ENCODE data around the gene EPHB3. TPM values are rescaled to one million over a fixed set of nuclear protein-coding genes. Genes with fewer than 3 reads are reported as not detected.

The EPHB3 gene
- total RNA-seq, 2 experiments from 2014 or later: 0.11 to 0.13 TPM

DNA sequence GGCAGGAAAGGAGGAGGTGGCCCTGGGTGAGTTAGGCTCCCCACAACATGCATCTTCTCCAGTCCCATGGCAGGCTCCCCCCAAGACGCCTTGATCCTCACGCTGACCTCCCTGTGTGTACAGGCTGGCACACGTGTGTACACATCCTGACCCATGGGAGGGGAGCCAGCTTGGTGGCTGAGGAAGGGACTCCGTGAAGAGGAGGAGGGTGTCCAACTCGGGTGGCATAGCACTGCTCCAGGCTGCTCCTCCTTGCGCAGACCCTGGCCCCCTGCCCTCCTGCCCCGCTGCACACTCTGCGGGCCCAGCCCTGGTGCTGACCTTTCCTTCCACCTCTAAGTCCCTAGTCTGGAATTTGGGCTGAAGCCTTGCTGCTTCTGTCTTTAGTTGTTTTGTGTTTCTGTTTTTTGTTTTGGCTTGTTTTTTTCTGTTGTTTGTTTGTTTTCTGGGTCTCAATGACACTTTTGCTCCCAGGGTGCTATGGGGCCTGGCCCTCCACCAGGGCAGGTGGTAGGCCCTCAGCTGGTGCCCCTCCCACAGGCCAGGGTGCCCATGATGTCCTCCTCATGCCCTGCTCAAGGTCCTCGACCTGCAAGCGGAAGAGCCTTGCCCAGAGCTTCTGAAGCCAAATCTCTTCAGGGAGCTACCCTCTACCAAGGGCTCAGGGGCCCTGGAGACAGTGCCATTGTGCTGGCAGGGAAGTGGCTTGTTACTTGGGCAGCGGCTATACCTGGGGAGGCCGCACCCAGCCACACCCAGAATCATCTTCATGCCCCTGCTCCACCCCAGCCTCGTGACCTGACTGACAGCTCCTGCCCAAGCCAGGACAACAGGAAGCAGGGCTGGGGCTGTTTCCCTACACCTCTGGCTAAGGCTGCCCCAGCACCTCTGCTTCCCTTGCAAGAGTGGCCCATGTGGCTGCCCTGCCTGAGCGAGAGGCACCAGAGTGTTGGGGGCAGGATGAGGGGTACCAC, 5.1 kb downstream of the EPHB3 start:
- ATAC-seq (no peak), DNase-seq (no peak)
- no peaks in the 10 kb centered on the region for H3K9me3 Mint-ChIP-seq (ENCODE audit: insufficient read depth)
- peaks cover 61% of the 10 kb centered on the region for H3K27me3 Mint-ChIP-seq (ENCODE audit: low read depth)
- peaks cover 3% of the 10 kb centered on the region for H3K4me1 Mint-ChIP-seq (ENCODE audit: low read depth)
- POLR2A ChIA-PET: no interaction called here
- CTCF ChIA-PET: no interaction called here
- no peak overlapping the region for H3K27ac Mint-ChIP-seq
- H3K36me3 Mint-ChIP-seq (ENCODE audit: low read depth): no peaks in the 10 kb centered on the region
- H3K4me3 Mint-ChIP-seq: no peak overlapping the region

DNA sequence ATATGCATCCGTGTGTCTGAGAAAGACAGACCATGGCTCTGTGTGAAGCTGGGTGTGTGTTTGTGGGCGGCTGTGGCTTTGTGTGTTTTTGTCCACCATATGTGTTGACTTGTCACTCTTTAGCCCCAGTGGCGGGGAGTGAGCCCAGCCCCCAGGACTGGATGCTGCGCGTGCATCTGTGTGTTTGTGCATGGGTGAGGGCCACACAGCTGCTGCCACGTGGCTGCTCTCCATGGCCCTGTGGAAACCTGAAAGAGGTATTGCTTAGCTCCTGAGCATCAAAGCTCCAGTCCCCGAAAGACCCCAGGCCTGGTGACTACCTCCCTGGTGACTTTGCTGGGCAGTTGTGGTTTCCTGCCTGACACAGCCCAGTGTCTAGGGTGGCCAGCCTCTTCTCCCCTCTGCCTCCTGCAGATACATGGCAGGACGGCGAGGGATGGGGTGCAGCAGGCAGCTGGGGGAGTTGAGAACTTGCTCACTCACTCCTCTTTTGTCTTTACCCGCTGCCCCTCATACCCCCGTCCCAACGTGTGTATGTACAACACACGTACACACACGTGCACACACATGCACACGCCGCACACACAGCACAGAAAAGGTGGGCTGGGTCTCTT, 6.5 kb downstream of the EPHB3 start:
- Mint-ChIP-seq H3K27me3 (ENCODE audit: low read depth) (peaks cover 60% of the 10 kb centered on the region), H3K4me1 (ENCODE audit: low read depth) (peaks cover 3% of the 10 kb centered on the region), H3K27ac (no peak overlapping the region), H3K36me3 (ENCODE audit: low read depth) (no peaks in the 10 kb centered on the region), H3K9me3 (ENCODE audit: insufficient read depth) (no peaks in the 10 kb centered on the region), H3K4me3 (no peak overlapping the region)
- no peak for DNase-seq
- POLR2A ChIA-PET: no interaction called here
- no peak for ATAC-seq
- CTCF ChIA-PET: no interaction called here

DNA sequence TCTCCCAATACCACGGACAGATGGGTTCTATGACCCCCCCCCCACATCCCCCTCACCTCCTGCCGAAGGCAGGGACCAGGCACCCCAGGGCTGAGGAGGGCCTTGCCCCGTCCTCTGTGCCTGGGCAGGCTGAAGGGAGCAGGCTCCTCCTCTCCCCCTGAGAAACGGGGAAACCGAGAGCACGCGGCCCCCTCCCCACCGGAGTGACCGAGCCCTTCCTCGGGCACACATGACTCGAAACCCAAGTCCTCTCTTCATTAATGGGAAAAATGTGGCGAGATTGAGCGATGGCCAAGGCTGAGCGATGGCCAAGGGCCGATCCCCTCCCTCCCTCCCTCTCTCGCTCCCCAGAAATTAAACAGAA, 7.0 kb downstream of the EPHB3 start:
- no peak for ATAC-seq
- H3K36me3 Mint-ChIP-seq (ENCODE audit: low read depth): no peaks in the 10 kb centered on the region
- no peak for DNase-seq
- peaks cover 3% of the 10 kb centered on the region for H3K4me1 Mint-ChIP-seq (ENCODE audit: low read depth)
- peaks cover 55% of the 10 kb centered on the region for H3K27me3 Mint-ChIP-seq (ENCODE audit: low read depth)
- no peak overlapping the region for H3K27ac Mint-ChIP-seq
- H3K9me3 Mint-ChIP-seq (ENCODE audit: insufficient read depth): no peaks in the 10 kb centered on the region
- ChIA-PET CTCF (no interaction called here), POLR2A (no interaction called here)
- H3K4me3 Mint-ChIP-seq: no peak overlapping the region

GRCh38 chr3:184568924-184569829, 7.6 kb downstream of the EPHB3 start:
- Mint-ChIP-seq H3K4me1 (ENCODE audit: low read depth) (peaks cover 3% of the 10 kb centered on the region), H3K36me3 (ENCODE audit: low read depth) (no peaks in the 10 kb centered on the region), H3K27ac (no peak overlapping the region), H3K27me3 (ENCODE audit: low read depth) (peaks cover 51% of the 10 kb centered on the region), H3K4me3 (no peak overlapping the region), H3K9me3 (ENCODE audit: insufficient read depth) (no peaks in the 10 kb centered on the region)
- peak; percentile 23 for ATAC-seq
- ChIA-PET POLR2A (no interaction called here), CTCF (interaction anchor here (1.4 kb wide), 1 partner anchor 8 kb away, joined by 10 read pairs; the partner anchor contains the start of gene EPHB3)
- DNase-seq: no peak

DNA sequence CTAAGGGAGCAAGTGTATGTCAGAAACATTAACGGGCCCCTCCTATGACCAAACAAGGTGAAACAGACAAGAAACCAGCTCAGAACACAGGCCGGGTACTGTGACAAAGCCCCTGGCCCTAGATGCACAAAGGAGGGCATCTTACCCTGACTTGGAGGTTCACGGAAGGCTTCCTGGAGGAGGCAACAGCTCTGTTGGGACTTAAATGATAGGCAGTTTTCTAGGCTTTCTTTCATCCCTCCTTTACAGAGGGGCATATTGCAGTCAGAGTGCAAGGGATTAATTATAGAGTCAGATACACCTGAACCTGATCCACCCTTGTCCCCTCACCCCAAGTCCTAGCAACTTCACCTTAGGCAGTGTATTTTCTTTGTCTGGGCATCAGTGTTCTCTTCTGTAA, 8.4 kb downstream of the EPHB3 start:
- Mint-ChIP-seq H3K27me3 (ENCODE audit: low read depth) (peaks cover 44% of the 10 kb centered on the region), H3K4me3 (no peak overlapping the region), H3K27ac (no peak overlapping the region), H3K4me1 (ENCODE audit: low read depth) (peaks cover 3% of the 10 kb centered on the region), H3K36me3 (ENCODE audit: low read depth) (no peaks in the 10 kb centered on the region), H3K9me3 (ENCODE audit: insufficient read depth) (no peaks in the 10 kb centered on the region)
- DNase-seq (no peak), ATAC-seq (no peak)
- POLR2A ChIA-PET: no interaction called here
- CTCF ChIA-PET: interaction anchor here (0.6 to 1.4 kb wide), 2 partner anchors 9 to 174 kb away, joined by 3 to 10 read pairs; partner anchors contain the start of gene EPHB3

- no peak for DNase-seq
- H3K4me3 Mint-ChIP-seq: no peak overlapping the region
- H3K4me1 Mint-ChIP-seq (ENCODE audit: low read depth): peaks cover 3% of the 10 kb centered on the region
- no peak overlapping the region for H3K27ac Mint-ChIP-seq
- no peaks in the 10 kb centered on the region for H3K9me3 Mint-ChIP-seq (ENCODE audit: insufficient read depth)
- CTCF ChIA-PET: interaction anchor here (0.6 to 1.4 kb wide), 2 partner anchors 9 to 173 kb away, joined by 3 to 10 read pairs; partner anchors contain the start of gene EPHB3
- ATAC-seq: no peak
- POLR2A ChIA-PET: no interaction called here
- peaks cover 41% of the 10 kb centered on the region for H3K27me3 Mint-ChIP-seq (ENCODE audit: low read depth)
- H3K36me3 Mint-ChIP-seq (ENCODE audit: low read depth): no peaks in the 10 kb centered on the region
Measured at GRCh38 chr3:184570489-184570888, 8.9 kb downstream of the EPHB3 start.

GRCh38 chr3:184571750-184572377, 10.3 kb downstream of the EPHB3 start:
- H3K4me3 Mint-ChIP-seq: no peak overlapping the region
- DNase-seq (no peak), ATAC-seq (no peak)
- H3K4me1 Mint-ChIP-seq (ENCODE audit: low read depth): peaks cover 3% of the 10 kb centered on the region
- ChIA-PET POLR2A (no interaction called here), CTCF (interaction anchor here (1.1 kb wide), 1 partner anchor 11 kb away, joined by 3 read pairs; the partner anchor contains the start of gene EPHB3)
- H3K9me3 Mint-ChIP-seq (ENCODE audit: insufficient read depth): no peaks in the 10 kb centered on the region
- no peak overlapping the region for H3K27ac Mint-ChIP-seq
- peaks cover 35% of the 10 kb centered on the region for H3K27me3 Mint-ChIP-seq (ENCODE audit: low read depth)
- no peaks in the 10 kb centered on the region for H3K36me3 Mint-ChIP-seq (ENCODE audit: low read depth)

- CTCF ChIA-PET: interaction anchor here (1.1 kb wide), 1 partner anchor 12 kb away, joined by 3 read pairs; the partner anchor contains the start of gene EPHB3
- no peak for ATAC-seq
Measured at GRCh38 chr3:184572633-184573270, 11.2 kb downstream of the EPHB3 start.

GRCh38 chr3:184574515-184575417, 13.2 kb downstream of the EPHB3 start:
- Mint-ChIP-seq H3K27me3 (ENCODE audit: low read depth) (peaks cover 14% of the 10 kb centered on the region), H3K4me1 (ENCODE audit: low read depth) (no peaks in the 10 kb centered on the region), H3K36me3 (ENCODE audit: low read depth) (no peaks in the 10 kb centered on the region), H3K27ac (no peak overlapping the region), H3K4me3 (no peak overlapping the region), H3K9me3 (ENCODE audit: insufficient read depth) (no peaks in the 10 kb centered on the region)
- ChIA-PET CTCF (interaction anchor here (1.1 kb wide), 1 partner anchor 13 kb away, joined by 4 read pairs; the partner anchor contains the start of gene EPHB3), POLR2A (interaction anchor here (0.6 kb wide), 1 partner anchor 119 kb away, joined by 3 read pairs; no protein-coding TSS in a partner anchor)
- no peak for DNase-seq
- peak; percentile 14 for ATAC-seq

More at GRCh38 chr3:184572633-184573270, 11.2 kb downstream of the EPHB3 start:
- Mint-ChIP-seq H3K4me1 (ENCODE audit: low read depth) (no peaks in the 10 kb centered on the region), H3K27ac (no peak overlapping the region), H3K27me3 (ENCODE audit: low read depth) (peaks cover 28% of the 10 kb centered on the region), H3K4me3 (no peak overlapping the region), H3K36me3 (ENCODE audit: low read depth) (no peaks in the 10 kb centered on the region), H3K9me3 (ENCODE audit: insufficient read depth) (no peaks in the 10 kb centered on the region)
- DNase-seq: no peak
- POLR2A ChIA-PET: no interaction called here

GRCh38 chr3:184575701-184576100, 14.1 kb downstream of the EPHB3 start:
- H3K27ac Mint-ChIP-seq: no peak overlapping the region
- no peaks in the 10 kb centered on the region for H3K4me1 Mint-ChIP-seq (ENCODE audit: low read depth)
- H3K4me3 Mint-ChIP-seq: no peak overlapping the region
- DNase-seq (no peak), ATAC-seq (no peak)
- H3K27me3 Mint-ChIP-seq (ENCODE audit: low read depth): peaks cover 8% of the 10 kb centered on the region
- ChIA-PET POLR2A (interaction anchor here (0.6 kb wide), 1 partner anchor 118 kb away, joined by 3 read pairs; no protein-coding TSS in a partner anchor), CTCF (interaction anchor here (1.1 kb wide), 1 partner anchor 14 kb away, joined by 4 read pairs; the partner anchor contains the start of gene EPHB3)
- no peaks in the 10 kb centered on the region for H3K36me3 Mint-ChIP-seq (ENCODE audit: low read depth)
- no peaks in the 10 kb centered on the region for H3K9me3 Mint-ChIP-seq (ENCODE audit: insufficient read depth)
